Testis (tissue), 2 donors: ENCODE results near the gene HGF.

ENCODE experiments used
- CTCF ChIP-seq, 3 experiments: fragments of 450-650 bp in 2 of 3; fragments of 200-600 bp in 1 of 3; sonication (generic) in 1 of 3; IDR thresholded peaks; one replicate each; pipeline ENCODE4 v1.5.1; 2016 to 2019; ENCODE audit warnings: antibody characterized with exemption in 3 of 3, mild to moderate bottlenecking in 2 of 3, moderate library complexity in 1 of 3
- POLR2A ChIP-seq: fragments of 450-650 bp; IDR thresholded peaks from one replicate; pipeline ENCODE4 v1.6.1; 2017; ENCODE audit warnings: antibody characterized with exemption, mild to moderate bottlenecking, moderate library complexity

DNA sequence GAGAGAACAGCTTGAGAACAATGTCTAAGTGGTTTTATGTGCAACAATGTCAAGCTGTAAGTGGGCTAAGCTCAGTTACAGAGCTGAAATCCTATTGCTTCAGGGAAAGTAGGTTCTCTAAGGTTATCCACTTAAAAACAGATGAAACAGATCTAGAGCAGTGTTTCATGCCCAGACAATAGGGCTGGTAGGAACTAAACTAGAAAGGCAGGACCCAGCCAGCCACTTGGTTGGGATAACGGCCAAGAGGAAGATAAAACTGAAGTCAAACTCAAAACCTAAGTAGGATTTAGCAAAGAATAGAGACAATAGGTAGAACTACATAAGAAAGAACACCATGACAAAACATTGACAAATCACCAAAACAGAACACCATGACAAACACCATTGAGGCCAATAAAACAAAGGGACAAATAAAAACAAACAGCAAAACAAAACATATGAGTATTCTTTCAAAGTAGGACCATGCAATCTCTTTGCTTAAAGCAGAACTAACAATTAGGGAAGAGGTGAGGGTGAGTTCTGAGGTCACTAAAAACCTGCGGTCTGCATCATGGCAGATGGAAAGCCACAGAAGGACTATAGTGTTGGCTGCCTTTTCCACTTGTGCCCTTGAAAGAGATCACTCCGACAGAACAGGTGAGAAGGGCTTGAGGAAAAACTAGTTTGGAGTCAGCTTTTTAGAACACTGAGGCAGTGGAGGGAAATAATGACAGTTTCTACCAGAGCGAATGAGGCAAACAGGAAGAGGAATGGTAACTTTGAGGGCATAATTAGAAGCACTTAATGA, 81.0 kb downstream of the HGF start:
- no peak for TF ChIP-seq POLR2A
- no peak for TF ChIP-seq CTCF (IDR thresholded peaks at IDR 0.05)
